Measurements from ENCODE around the gene PTBP3.
"Not testable (repeated sequence)": the region's sequence is repeated elsewhere in the genome, so short reads cannot be mapped to it uniquely, and the experiment has no call there.

The PTBP3 gene

DNA sequence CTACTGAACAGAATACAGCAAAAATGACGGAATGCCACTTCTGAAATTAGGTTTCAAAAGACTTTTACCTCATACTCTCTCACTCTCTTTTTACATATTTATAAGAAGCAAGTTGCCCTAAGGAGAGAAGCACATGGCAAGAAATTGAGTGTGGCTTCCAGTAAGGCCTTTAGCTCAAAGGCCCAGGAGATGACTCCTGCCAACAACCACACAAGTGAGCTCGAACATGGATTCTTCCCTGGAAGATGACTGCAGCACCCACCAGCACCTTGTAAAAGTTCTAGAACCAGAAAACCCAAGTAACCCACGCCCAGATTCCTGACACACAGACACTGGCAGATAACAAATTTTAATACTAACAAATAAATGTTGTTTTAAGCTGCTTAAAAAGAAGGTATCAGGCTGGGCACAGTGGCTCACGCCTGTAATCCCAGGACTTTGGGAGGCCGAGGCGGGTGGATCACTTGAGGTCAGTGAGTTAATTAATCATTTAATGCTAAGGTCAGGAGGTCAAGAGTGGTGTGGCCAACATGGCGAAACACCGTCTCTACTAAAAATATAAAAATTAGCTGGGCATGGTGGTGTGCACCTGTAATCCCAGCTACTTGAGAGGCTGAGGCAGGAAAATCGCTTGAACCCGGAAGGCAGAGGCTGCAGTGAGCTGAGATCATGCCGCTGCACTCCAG, 17.0 kb downstream of the PTBP3 start:
- DNase-seq = no peak

GRCh38 chr9:112315331-112316257, 17.8 kb downstream of the PTBP3 start:
- no peak for DNase-seq

- no peak for DNase-seq
Measured at GRCh38 chr9:112312139-112312538, 21.3 kb downstream of the PTBP3 start.

- DNase-seq = no peak
Measured at GRCh38 chr9:112311497-112311896, 21.9 kb downstream of the PTBP3 start.

DNA sequence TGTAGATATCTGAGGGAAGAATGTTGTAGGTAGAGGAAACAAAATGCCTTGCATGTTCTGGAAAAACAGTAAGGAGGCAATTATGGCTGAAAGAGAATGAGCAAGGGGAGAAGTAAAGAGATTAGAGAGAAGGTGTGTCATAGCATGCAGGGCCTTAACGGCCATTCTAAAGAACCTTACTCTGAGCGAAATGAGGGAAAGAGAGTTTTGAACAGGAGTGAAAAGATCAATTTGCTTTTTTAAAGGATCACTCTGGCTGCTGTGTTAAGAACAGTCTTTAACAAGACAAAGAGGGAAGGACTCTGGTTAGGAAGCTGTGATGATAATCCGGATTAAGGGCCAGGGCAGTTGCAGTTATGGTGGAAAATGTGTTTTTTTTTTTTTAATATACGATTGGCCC, 22.6 kb downstream of the PTBP3 start:
- no peak for DNase-seq

DNA sequence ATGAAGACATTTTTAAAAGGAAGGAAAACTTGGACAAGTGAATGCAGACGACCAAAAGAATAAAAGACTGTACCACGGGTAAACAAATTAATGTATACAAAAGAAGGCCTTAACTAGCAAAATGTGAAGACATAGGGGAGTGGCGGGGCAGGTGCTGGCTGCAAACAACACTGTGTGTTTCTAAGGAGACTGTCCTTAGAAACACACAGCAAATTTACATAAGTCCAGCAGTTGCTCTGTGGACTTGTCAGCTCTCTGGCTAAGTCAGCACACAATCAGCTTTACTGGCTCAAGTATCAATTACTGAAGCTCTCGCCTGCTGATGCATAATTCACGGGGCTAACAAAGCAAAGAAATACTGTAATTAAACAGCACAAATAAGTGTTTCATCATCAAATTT, 24.8 kb downstream of the PTBP3 start:
- no peak for DNase-seq

DNA sequence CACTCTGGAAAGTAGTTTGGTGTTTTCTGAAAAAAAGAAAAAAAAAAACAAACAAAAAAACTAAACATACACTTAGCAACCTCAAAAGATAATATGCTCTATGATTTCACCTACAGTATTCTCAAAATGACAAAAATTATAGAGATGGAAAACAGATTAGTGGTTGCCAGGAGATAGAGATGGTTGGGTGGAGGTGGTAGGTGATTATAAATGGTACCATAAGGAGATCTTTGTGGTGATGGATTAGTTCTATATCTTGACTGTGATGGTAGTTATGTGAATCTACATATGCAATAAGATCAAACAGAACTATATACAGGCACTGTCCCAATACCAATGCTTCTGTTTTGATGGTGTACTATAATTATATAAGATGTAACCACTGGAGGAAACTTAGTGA, 32.0 kb downstream of the PTBP3 start:
- no peak for DNase-seq

GRCh38 chr9:112299514-112299913, 33.9 kb downstream of the PTBP3 start:
- DNase-seq = no peak

DNA sequence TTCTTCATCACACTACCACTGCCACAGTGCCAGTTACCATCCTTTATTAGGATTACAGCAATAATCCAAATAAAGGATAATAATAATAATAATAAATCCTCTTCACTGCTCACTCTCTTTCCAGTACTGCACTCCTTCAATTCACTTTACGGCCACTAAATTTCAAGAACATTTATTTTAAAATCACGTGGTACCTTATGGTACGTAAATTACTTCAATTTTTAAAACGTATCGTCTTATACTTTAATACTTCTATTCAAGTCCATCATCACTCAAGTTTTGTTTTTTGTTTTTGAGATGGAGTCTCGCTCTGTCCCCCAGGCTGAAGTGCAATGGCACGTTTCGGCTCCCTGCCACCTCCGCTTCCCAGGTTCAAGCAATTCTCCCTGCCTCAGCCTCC, 36.5 kb downstream of the PTBP3 start:
- DNase-seq = no peak

DNA sequence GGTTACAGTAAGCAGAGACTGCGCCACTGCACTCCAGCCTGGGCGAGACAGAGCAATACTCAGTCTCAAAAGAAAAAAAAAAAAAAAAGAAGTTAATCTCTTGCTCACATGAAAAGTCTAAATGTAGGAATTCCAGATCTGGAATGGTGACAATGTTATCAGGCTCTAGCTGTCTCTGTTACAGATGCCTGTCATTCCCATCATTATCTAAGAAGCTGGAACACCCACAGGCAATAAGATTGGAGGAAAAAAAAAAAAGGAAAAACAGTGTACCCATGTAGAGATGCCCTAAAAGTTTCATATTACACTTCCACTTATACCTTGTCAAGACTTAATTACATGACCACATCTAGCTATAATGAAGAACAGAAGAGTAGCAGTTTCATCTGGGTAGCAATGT, 38.2 kb downstream of the PTBP3 start:
- no peak for DNase-seq

DNA sequence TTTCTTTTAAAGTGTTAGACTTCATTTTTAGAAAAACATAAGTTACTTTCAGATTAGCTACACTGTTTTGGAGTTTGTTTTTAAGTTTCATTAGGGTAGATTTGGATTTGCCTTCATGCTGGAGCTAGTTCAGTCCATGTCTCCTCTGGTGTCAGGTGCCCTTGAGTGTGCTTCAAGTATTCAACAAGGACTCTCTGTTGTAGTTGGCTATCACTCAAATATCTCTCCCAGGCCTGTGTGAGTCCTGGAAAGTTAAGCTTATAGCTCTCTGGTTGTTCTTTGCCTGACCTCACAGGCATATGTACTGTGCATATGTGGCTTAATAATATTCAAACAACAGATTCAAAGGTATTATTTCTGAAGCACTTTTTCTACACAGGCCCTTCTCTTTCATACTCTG, 45.4 kb downstream of the PTBP3 start:
- DNase-seq = no peak

- no peak for DNase-seq
Measured at GRCh38 chr9:112286926-112287325, 46.5 kb downstream of the PTBP3 start.

- DNase-seq = no peak
Measured at GRCh38 chr9:112285056-112285455, 48.4 kb downstream of the PTBP3 start.

DNA sequence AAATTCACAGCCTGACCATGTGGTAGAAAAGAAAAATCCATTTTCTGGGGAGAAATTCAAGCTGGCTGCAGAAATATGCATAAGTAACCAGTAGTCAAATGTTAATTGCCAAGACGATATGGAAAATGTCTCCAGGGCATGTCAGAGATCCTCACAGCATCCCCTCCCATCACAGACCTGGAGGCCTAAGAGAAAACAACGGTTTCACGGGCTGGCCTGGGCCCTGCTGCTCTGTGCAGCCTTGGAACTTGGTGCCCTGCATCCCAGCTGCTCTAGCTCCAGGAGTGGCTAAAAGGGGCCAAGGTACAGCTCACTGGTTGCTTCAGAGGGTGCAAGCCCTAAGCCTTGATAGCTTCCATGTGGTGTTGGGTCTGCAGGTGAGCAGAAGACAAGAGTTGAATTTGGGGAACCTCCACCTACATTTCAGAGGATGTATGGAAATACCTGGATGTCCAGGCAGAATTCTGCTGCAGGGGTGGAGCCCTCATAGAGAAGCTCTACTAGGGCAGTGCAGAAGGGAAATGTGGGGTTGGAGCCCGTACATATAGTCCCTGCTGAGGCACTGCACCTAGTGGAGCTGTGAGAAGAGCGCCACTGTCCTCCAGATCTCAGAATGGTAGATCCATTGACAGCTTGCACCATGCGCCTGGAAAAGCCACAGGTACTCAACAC, 49.7 kb downstream of the PTBP3 start:
- DNase-seq = no peak

DNA sequence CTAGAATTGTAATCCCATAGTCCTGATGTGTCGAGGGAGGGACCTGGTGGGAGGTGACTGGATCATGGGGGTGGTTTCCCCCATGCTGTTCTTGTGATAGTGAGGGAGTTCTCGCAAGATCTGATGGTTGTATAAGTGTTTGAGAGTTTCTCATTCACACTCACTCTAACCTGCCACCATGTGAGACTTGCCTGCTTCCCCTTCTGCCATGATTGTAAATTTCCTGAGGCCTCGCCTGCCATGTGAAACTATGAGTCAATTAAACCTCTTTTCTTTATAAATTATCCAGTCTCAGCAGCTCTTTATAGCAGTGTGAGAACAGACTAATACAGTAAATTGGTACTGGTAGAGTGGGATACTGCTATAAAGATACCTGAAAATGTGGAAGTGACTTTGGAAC, 50.6 kb downstream of the PTBP3 start:
- DNase-seq = not testable (repeated sequence)

GRCh38 chr9:112280904-112281303, 52.5 kb downstream of the PTBP3 start:
- DNase-seq = no peak

- no peak for DNase-seq
Measured at GRCh38 chr9:112279501-112279900, 53.9 kb downstream of the PTBP3 start.

DNA sequence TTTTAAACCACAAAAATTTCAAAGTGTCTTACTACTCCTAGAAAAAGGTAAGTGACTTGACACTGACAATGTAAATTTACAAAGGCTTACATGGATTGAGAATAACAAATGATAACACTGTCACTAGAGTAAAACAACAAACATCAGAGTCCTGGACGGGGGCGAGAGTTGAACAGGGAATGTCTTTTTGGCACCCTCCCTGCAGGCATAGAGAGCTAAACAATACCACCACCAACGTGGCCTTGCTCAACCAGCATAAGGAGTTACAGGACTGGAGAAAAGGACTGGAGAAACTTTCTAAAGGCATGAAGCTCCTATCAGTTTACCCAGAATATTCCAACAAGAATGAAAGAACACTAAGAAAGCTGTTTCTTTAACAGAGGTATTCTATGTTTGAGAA, 55.3 kb downstream of the PTBP3 start:
- no peak for DNase-seq

DNA sequence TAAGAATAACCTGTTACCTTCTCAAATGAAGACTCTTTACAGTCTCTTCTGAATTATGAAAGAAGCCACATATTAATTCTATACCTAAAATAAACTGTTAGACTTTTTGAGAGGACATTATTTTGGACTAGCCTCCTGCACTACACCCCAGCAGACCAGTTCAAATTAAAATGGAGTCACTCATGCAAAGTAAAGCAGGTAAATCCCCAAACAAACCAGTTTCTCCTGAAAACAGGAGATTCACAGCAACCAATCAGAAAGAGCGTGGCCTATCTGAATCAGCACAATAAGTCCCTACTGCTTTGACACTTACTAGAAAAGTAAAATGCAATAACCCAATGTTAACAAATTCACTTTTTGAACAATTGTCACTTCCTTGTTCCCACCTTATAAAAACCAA, 58.8 kb downstream of the PTBP3 start:
- no peak for DNase-seq

GRCh38 chr9:112273876-112274275, 59.5 kb downstream of the PTBP3 start:
- no peak for DNase-seq

GRCh38 chr9:112271466-112272098, 61.8 kb downstream of the PTBP3 start:
- DNase-seq = no peak

- DNase-seq = no peak
Measured at GRCh38 chr9:112268413-112268812, 65.0 kb downstream of the PTBP3 start.

- not testable (repeated sequence) for DNase-seq
Measured at GRCh38 chr9:112267086-112267485, 66.3 kb downstream of the PTBP3 start.
